Astrocyte (in vitro differentiated cells and primary cell): ENCODE results near the gene H2BK1. TPM values are rescaled to one million over a fixed set of nuclear protein-coding genes. Genes with fewer than 3 reads are reported as not detected.

Experiments used
- DNase-seq: peaks from one replicate; pipeline ENCODE4 v3.0.0-alpha.2; 2010; ENCODE audit warnings: low read depth
- FAIRE-seq: peaks from 2 replicates; lab custom pipeline; 2011; peaks lifted over from hg19 to GRCh38; lab: Jason Lieb, UNC
- H2AFZ ChIP-seq: 2 replicates; pipeline ENCODE4 v1.6.0; 2012; ENCODE audit warnings: low read depth, low read length, inconsistent platforms
- H3K27ac ChIP-seq: 2 replicates; pipeline ENCODE4 v1.5.1; 2011; ENCODE audit warnings: low read depth, low read length, inconsistent platforms
- H3K27me3 ChIP-seq: 2 replicates; pipeline ENCODE4 v1.6.0; 2011; ENCODE audit warnings: low read length, inconsistent platforms; ENCODE audit not compliant: insufficient read depth
- H3K36me3 ChIP-seq: 2 replicates; pipeline ENCODE4 v1.5.1; 2011; ENCODE audit warnings: low read length, inconsistent platforms; ENCODE audit not compliant: insufficient read depth
- H3K4me1 ChIP-seq: 2 replicates; pipeline ENCODE4 v1.5.1; 2011; ENCODE audit warnings: low read length, inconsistent platforms; ENCODE audit not compliant: insufficient read depth
- H3K4me2 ChIP-seq: 2 replicates; pipeline ENCODE4 v1.6.0; 2012; ENCODE audit warnings: low read length, inconsistent platforms
- H3K4me3 ChIP-seq: 2 replicates; pipeline ENCODE4 v1.5.1; 2011; ENCODE audit warnings: low read depth, mild to moderate bottlenecking, low read length, inconsistent platforms; ENCODE audit not compliant: insufficient read depth
- H3K79me2 ChIP-seq: 2 replicates; pipeline ENCODE4 v1.6.0; 2012; ENCODE audit warnings: mild to moderate bottlenecking, low read length, inconsistent platforms; ENCODE audit not compliant: insufficient read depth
- H3K9ac ChIP-seq: 2 replicates; pipeline ENCODE4 v1.6.0; 2012; ENCODE audit warnings: mild to moderate bottlenecking, low read length, inconsistent platforms
- H3K9me3 ChIP-seq: 2 replicates; pipeline ENCODE4 v1.5.1; 2012; ENCODE audit warnings: low read depth, mild to moderate bottlenecking, low read length, inconsistent platforms; ENCODE audit not compliant: insufficient read depth
- H4K20me1 ChIP-seq: 2 replicates; pipeline ENCODE4 v1.6.0; 2012; ENCODE audit warnings: low read length, inconsistent platforms; ENCODE audit not compliant: insufficient read depth
- H3K27ac Mint-ChIP-seq: one replicate; pipeline ENCODE4 v1.8.0; 2021; ENCODE audit warnings: mild to moderate bottlenecking, mixed read lengths; ENCODE audit not compliant: unreplicated experiment
- H3K27me3 Mint-ChIP-seq: one replicate; pipeline ENCODE4 v1.8.0; 2021; ENCODE audit warnings: low read depth, mixed read lengths; ENCODE audit not compliant: unreplicated experiment
- H3K36me3 Mint-ChIP-seq: one replicate; pipeline ENCODE4 v1.8.0; 2021; ENCODE audit warnings: low read depth, mixed read lengths; ENCODE audit not compliant: unreplicated experiment
- H3K4me1 Mint-ChIP-seq: one replicate; pipeline ENCODE4 v1.8.0; 2021; ENCODE audit warnings: low read depth, mixed read lengths; ENCODE audit not compliant: unreplicated experiment
- H3K4me3 Mint-ChIP-seq: one replicate; pipeline ENCODE4 v1.8.0; 2021; ENCODE audit warnings: mild to moderate bottlenecking, moderate library complexity, mixed read lengths; ENCODE audit not compliant: unreplicated experiment
- H3K9me3 Mint-ChIP-seq: one replicate; pipeline ENCODE4 v1.8.0; 2021; ENCODE audit warnings: mild to moderate bottlenecking, mixed read lengths; ENCODE audit not compliant: unreplicated experiment
- CTCF ChIP-seq: IDR thresholded peaks from 2 replicates; pipeline ENCODE4 v1.5.1; 2011; ENCODE audit warnings: low read depth, mild to moderate bottlenecking, inconsistent platforms, low read length, moderate library complexity; ENCODE audit not compliant: insufficient read depth
- EZH2 ChIP-seq: IDR thresholded peaks from 2 replicates; pipeline ENCODE4 v1.6.1; 2012; ENCODE audit warnings: mild to moderate bottlenecking, low read length, inconsistent platforms; ENCODE audit not compliant: insufficient read depth
- total RNA-seq: library from RNA; stranded (reverse); gene quantifications from 2 replicates; pipeline ENCODE4 v1.2.1, GENCODE V29; 2021

Gene H2BK1
- total RNA-seq, 1 donor from 2014 or later: not detected

- H3K36me3 Mint-ChIP-seq: no peaks in the 10 kb centered on the region
- peaks cover 2% of the 10 kb centered on the region for H3K9me3 Mint-ChIP-seq
- Histone ChIP-seq H3K4me3 (no peak overlapping the region), H4K20me1 (no peaks in the 10 kb centered on the region), H3K27me3 (peaks cover 26% of the 10 kb centered on the region), H3K9me3 (no peaks in the 10 kb centered on the region), H3K36me3 (no peaks in the 10 kb centered on the region), H3K4me1 (no peaks in the 10 kb centered on the region), H3K79me2 (no peaks in the 10 kb centered on the region), H3K4me2 (no peak overlapping the region), H3K9ac (no peak overlapping the region), H2AFZ (no peak overlapping the region), H3K27ac (no peak overlapping the region)
- no peak overlapping the region for H3K4me3 Mint-ChIP-seq
- no peak for FAIRE-seq
- DNase-seq: no peak
- TF ChIP-seq CTCF (no peak), EZH2 (no peak)
- H3K27ac Mint-ChIP-seq: no peak overlapping the region
- peaks cover 22% of the 10 kb centered on the region for H3K27me3 Mint-ChIP-seq
- no peaks in the 10 kb centered on the region for H3K4me1 Mint-ChIP-seq
Observed at GRCh38 chr7:151195616-151196450, 14.5 kb downstream of the H2BK1 start.

DNA sequence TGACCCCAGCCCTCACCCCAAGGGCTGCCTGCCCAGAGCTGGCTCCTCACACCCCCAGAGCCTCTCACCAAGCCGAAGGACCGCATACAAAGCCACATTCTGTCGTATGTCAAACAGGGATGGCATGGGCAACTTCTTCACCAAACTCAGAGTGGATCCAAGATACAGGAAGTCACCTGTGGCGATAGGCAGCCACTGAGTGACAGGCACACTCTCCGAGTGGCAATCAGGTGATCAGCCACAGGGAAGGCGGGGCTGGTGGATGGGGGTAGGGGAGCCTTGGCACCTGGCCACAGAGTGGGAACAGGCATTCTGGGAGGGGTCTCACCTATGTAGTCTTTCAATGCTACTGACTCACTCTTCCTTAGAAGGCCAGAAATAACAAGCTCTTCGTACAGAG lies 16.1 kb downstream of the H2BK1 start:
- FAIRE-seq (no peak), DNase-seq (no peak)
- H3K9me3 ChIP-seq: no peaks in the 10 kb centered on the region
- no peaks in the 10 kb centered on the region for H3K79me2 ChIP-seq
- no peaks in the 10 kb centered on the region for H3K36me3 Mint-ChIP-seq
- H3K4me3 ChIP-seq: no peak overlapping the region
- no peak overlapping the region for H2AFZ ChIP-seq
- H3K4me3 Mint-ChIP-seq: no peak overlapping the region
- peak overlapping the region; percentile 29 for H3K27ac Mint-ChIP-seq
- TF ChIP-seq EZH2 (no peak), CTCF (no peak)
- no peak overlapping the region for H3K4me2 ChIP-seq
- H4K20me1 ChIP-seq: no peaks in the 10 kb centered on the region
- H3K9ac ChIP-seq: no peak overlapping the region
- H3K27ac ChIP-seq: no peak overlapping the region
- peaks cover 39% of the 10 kb centered on the region for H3K27me3 Mint-ChIP-seq
- H3K27me3 ChIP-seq: peaks cover 31% of the 10 kb centered on the region
- H3K4me1 ChIP-seq: no peaks in the 10 kb centered on the region
- H3K36me3 ChIP-seq: no peaks in the 10 kb centered on the region
- H3K9me3 Mint-ChIP-seq: peaks cover 3% of the 10 kb centered on the region
- no peaks in the 10 kb centered on the region for H3K4me1 Mint-ChIP-seq
